Subcutaneous adipose tissue (tissue), 4 donors: ENCODE measurements around the gene ASPSCR1. TPM values are rescaled to one million over a fixed set of nuclear protein-coding genes. Genes with fewer than 3 reads are reported as not detected.

Experiments
- CTCF ChIP-seq: fragments of 450-650 bp; IDR thresholded peaks from one replicate; pipeline ENCODE4 v1.5.1; 2016; ENCODE audit warnings: low read depth, mild to moderate bottlenecking, control low read depth, antibody characterized with exemption, moderate library complexity
- total RNA-seq, 4 donors: library from RNA; depleted of rRNA; stranded (reverse); fragments of >200 nt; gene quantifications; one replicate each; pipeline ENCODE4 v1.1.0, GENCODE V29; 2016

ASPSCR1 gene
- total RNA-seq, 4 donors from 2014 or later, result 8.2 to 30.1 (median 18.1) TPM

- no peak for TF ChIP-seq CTCF
Observed at GRCh38 chr17:82047379-82047778, 70.0 kb downstream of the ASPSCR1 start.

GRCh38 chr17:82047914-82048570, 70.6 kb downstream of the ASPSCR1 start:
- no peak for TF ChIP-seq CTCF

GRCh38 chr17:82048571-82048971, 71.1 kb downstream of the ASPSCR1 start:
- TF ChIP-seq CTCF, result no peak

GRCh38 chr17:82049106-82049505, 71.7 kb downstream of the ASPSCR1 start:
- TF ChIP-seq CTCF, result no peak

GRCh38 chr17:82049521-82049971, 72.1 kb downstream of the ASPSCR1 start:
- no peak for TF ChIP-seq CTCF

- no peak for TF ChIP-seq CTCF
Observed at GRCh38 chr17:82050152-82050760, 72.8 kb downstream of the ASPSCR1 start.

GRCh38 chr17:82050761-82051641, 73.6 kb downstream of the ASPSCR1 start:
- no peak for TF ChIP-seq CTCF
